GM20431 (cell line): ENCODE results near the gene C17orf107.

Source experiments
- in situ Hi-C: fragments of 300-500 bp; cut with MseI, MboI; formaldehyde crosslinking; loops from one replicate; pipeline ENCODE4 v1.15.0; 2020; ENCODE audit warnings: low sequenced_read_pairs; ENCODE audit not compliant: unreplicated experiment

C17orf107 gene

GRCh38 chr17:4931963-4932362, 32.6 kb downstream of the C17orf107 start, which contains the start of gene GP1BA:
Gene GP1BA (plus strand): TSS chr17:4932277. CDS start chr17:4932605, 328 bp downstream.
- in situ Hi-C loops, result no loop called here

- in situ Hi-C loops, result no loop called here
Observed at GRCh38 chr17:4932756-4933155, 33.4 kb downstream of the C17orf107 start.

- in situ Hi-C loops, result no loop called here
Observed at GRCh38 chr17:4933646-4934045, 34.3 kb downstream of the C17orf107 start.

GRCh38 chr17:4934173-4934979, 35.0 kb downstream of the C17orf107 start:
- in situ Hi-C loops, result no loop called here

- in situ Hi-C loops, result no loop called here
Observed at GRCh38 chr17:4935650-4936049, 36.3 kb downstream of the C17orf107 start.

GRCh38 chr17:4936436-4936835, 37.1 kb downstream of the C17orf107 start:
- in situ Hi-C loops, result no loop called here

- in situ Hi-C loops, result no loop called here
Observed at GRCh38 chr17:4937553-4937952, 38.2 kb downstream of the C17orf107 start.

- in situ Hi-C loops, result no loop called here
Observed at GRCh38 chr17:4938069-4938491, 38.7 kb downstream of the C17orf107 start.

- in situ Hi-C loops, result no loop called here
Observed at GRCh38 chr17:4938688-4939545, 39.6 kb downstream of the C17orf107 start.

GRCh38 chr17:4939546-4939795, 40.1 kb downstream of the C17orf107 start:
- in situ Hi-C loops, result no loop called here

GRCh38 chr17:4939796-4940554, 40.6 kb downstream of the C17orf107 start, which contains the start of the genes RNF167 and SLC25A11:
Gene RNF167 (plus strand): TSS chr17:4940268. CDS start chr17:4940910, 642 bp downstream.
Gene SLC25A11 (minus strand): TSS chr17:4940046. CDS start chr17:4939910, 136 bp downstream.
- in situ Hi-C loops, result no loop called here

- in situ Hi-C loops, result no loop called here
Observed at GRCh38 chr17:4940555-4941318, 41.4 kb downstream of the C17orf107 start.

- in situ Hi-C loops, result no loop called here
Observed at GRCh38 chr17:4941319-4941610, 41.9 kb downstream of the C17orf107 start.

- in situ Hi-C loops, result no loop called here
Observed at GRCh38 chr17:4942760-4943508, 43.6 kb downstream of the C17orf107 start.

- in situ Hi-C loops, result no loop called here
Observed at GRCh38 chr17:4944163-4944553, 44.8 kb downstream of the C17orf107 start.

- in situ Hi-C loops, result no loop called here
Observed at GRCh38 chr17:4944554-4945175, 45.3 kb downstream of the C17orf107 start.

GRCh38 chr17:4945176-4945943, 46.0 kb downstream of the C17orf107 start:
- in situ Hi-C loops, result no loop called here

GRCh38 chr17:4945944-4946280, 46.6 kb downstream of the C17orf107 start:
- in situ Hi-C loops, result no loop called here
